ENCODE measurements around the gene DNAL4. TPM values are rescaled to one million over a fixed set of nuclear protein-coding genes. Genes with fewer than 3 reads are reported as not detected.

Gene DNAL4
- total RNA-seq, 1 experiment from 2014 or later, result 8.3 TPM

GRCh38 chr22:38826801-38827200, 32.9 kb upstream of the DNAL4 start:
- Histone ChIP-seq H2BK20ac (ENCODE audit: low read depth, low read length, poor library complexity, severe bottlenecking) (no peak overlapping the region), H3K79me2 (ENCODE audit: insufficient read depth, low read length) (no peaks in the 10 kb centered on the region), H3K9ac (ENCODE audit: extremely low read depth, insufficient read length, low read length) (no peak overlapping the region), H3K79me1 (ENCODE audit: insufficient read depth, low read depth, low read length, poor library complexity, severe bottlenecking) (no peaks in the 10 kb centered on the region), H2BK12ac (ENCODE audit: insufficient read length, low read depth, low read length) (no peak overlapping the region), H3K23me2 (ENCODE audit: insufficient read length, low read depth, low read length, poor library complexity, severe bottlenecking) (no peaks in the 10 kb centered on the region), H4K5ac (ENCODE audit: insufficient read length, low read depth, low read length) (no peak overlapping the region), H3K27ac (ENCODE audit: insufficient read length, low read depth, low read length) (no peak overlapping the region), H3K27me3 (ENCODE audit: insufficient read depth, low read length) (no peaks in the 10 kb centered on the region), H3K4me2 (ENCODE audit: insufficient read depth, insufficient read length, low read length) (no peak overlapping the region), H2AK5ac (ENCODE audit: insufficient read length, low read length) (no peak overlapping the region), H2AFZ (ENCODE audit: low read length) (no peak overlapping the region), H3K23ac (ENCODE audit: insufficient read length, low read depth, low read length) (no peak overlapping the region), H3K18ac (ENCODE audit: insufficient read length, low read depth, low read length) (no peak overlapping the region), H3K14ac (ENCODE audit: insufficient read depth, low read length) (no peak overlapping the region), H3K9me3 (ENCODE audit: control insufficient read depth, low read depth, low read length) (no peaks in the 10 kb centered on the region), H4K8ac (replicated peaks; ENCODE audit: insufficient read length, low read depth, low read length) (no peak overlapping the region), H4K91ac (ENCODE audit: insufficient read length, low read depth, low read length) (no peak overlapping the region), H3K4me1 (ENCODE audit: insufficient read depth, low read length) (no peaks in the 10 kb centered on the region), H4K20me1 (ENCODE audit: control insufficient read depth, insufficient read depth, insufficient read length) (no peaks in the 10 kb centered on the region), H2BK15ac (ENCODE audit: low read depth, low read length) (no peak overlapping the region), H2BK120ac (ENCODE audit: low read depth, low read length, poor library complexity, severe bottlenecking) (no peak overlapping the region), H3K4ac (ENCODE audit: low read depth, low read length) (no peak overlapping the region), H3K56ac (ENCODE audit: insufficient read length, low read depth, low read length) (no peak overlapping the region), H2BK5ac (ENCODE audit: insufficient read length, low read length) (no peak overlapping the region), H3T11ph (ENCODE audit: low read length) (no peak overlapping the region)
- TF ChIP-seq, protein P1, sequence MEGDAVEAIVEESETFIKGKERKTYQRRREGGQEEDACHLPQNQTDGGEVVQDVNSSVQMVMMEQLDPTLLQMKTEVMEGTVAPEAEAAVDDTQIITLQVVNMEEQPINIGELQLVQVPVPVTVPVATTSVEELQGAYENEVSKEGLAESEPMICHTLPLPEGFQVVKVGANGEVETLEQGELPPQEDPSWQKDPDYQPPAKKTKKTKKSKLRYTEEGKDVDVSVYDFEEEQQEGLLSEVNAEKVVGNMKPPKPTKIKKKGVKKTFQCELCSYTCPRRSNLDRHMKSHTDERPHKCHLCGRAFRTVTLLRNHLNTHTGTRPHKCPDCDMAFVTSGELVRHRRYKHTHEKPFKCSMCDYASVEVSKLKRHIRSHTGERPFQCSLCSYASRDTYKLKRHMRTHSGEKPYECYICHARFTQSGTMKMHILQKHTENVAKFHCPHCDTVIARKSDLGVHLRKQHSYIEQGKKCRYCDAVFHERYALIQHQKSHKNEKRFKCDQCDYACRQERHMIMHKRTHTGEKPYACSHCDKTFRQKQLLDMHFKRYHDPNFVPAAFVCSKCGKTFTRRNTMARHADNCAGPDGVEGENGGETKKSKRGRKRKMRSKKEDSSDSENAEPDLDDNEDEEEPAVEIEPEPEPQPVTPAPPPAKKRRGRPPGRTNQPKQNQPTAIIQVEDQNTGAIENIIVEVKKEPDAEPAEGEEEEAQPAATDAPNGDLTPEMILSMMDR (conservative IDR thresholded peaks at IDR 0.05), result no peak
- H3K4me3 Mint-ChIP-seq, result no peak overlapping the region
- H3K36me3 Mint-ChIP-seq (ENCODE audit: insufficient read depth in 1 of 3, low read depth in 3 of 3), result no peaks in the 10 kb centered on the region
- no peaks in the 10 kb centered on the region for H3K9me3 Mint-ChIP-seq
- H3K4me1 Mint-ChIP-seq, result peaks cover 13 to 18% of the 10 kb centered on the region in 2 experiments
- DNase-seq, result no peak
- WGBS (ENCODE audit: extremely low coverage, insufficient read length, low lambda C conversion rate), result no CpG with 5 or more reads among the region's 5 CpGs
- H3K27ac Mint-ChIP-seq, result no peak overlapping the region
- H3K27me3 Mint-ChIP-seq (ENCODE audit: low read depth), result peaks cover 3% of the 10 kb centered on the region; the same call in 1 of the 2 replicates
